Caki2 (cell line): Measurements from ENCODE around the gene AQP12B. TPM values are rescaled to one million over a fixed set of nuclear protein-coding genes. Genes with fewer than 3 reads are reported as not detected.

Experiments used
- DNase-seq: peaks from one replicate; pipeline ENCODE4 v3.0.0-alpha.2; 2015; ENCODE audit warnings: low read depth
- in situ Hi-C: cut with HindIII; loops from 2 replicates; pipeline ENCODE4 v1.10.0; 2016; ENCODE audit warnings: low sequenced_read_pairs, low pct_unique_long_range_greater_than_20kb, mixed read lengths
- total RNA-seq: library from RNA; depleted of rRNA; stranded (reverse); fragments of >200 nt; shearing (Covaris generic); gene quantifications from 2 replicates; pipeline ENCODE4 v1.2.3, GENCODE V29; 2014; ENCODE audit warnings: low replicate concordance

Gene AQP12B
- total RNA-seq, 1 experiment from 2014 or later, result not detected

GRCh38 chr2:240644171-240644651 lies 38.5 kb downstream of the AQP12B start:
- DNase-seq, result no peak
- in situ Hi-C loops, result no loop called here

GRCh38 chr2:240643811-240644150 lies 38.9 kb downstream of the AQP12B start:
- DNase-seq, result no peak
- in situ Hi-C loops, result no loop called here

GRCh38 chr2:240643093-240643810 lies 39.4 kb downstream of the AQP12B start:
- no peak for DNase-seq
- in situ Hi-C loops, result no loop called here

GRCh38 chr2:240642806-240643092 lies 39.9 kb downstream of the AQP12B start:
- DNase-seq, result no peak
- in situ Hi-C loops, result no loop called here

- no peak for DNase-seq
- in situ Hi-C loops, result no loop called here
These were observed 40.5 kb downstream of the AQP12B start for GRCh38 chr2:240642061-240642805.

GRCh38 chr2:240640939-240641338 lies 41.7 kb downstream of the AQP12B start:
- no peak for DNase-seq
- in situ Hi-C loops, result no loop called here

- DNase-seq, result no peak
- in situ Hi-C loops, result no loop called here
These were observed 43.1 kb downstream of the AQP12B start for GRCh38 chr2:240639566-240639965.

GRCh38 chr2:240638512-240639160 lies 44.0 kb downstream of the AQP12B start:
- in situ Hi-C loops, result no loop called here
- DNase-seq, result no peak

GRCh38 chr2:240637901-240638345 lies 44.8 kb downstream of the AQP12B start:
- in situ Hi-C loops, result no loop called here
- DNase-seq, result no peak

GRCh38 chr2:240637116-240637900 lies 45.4 kb downstream of the AQP12B start:
- in situ Hi-C loops, result no loop called here
- DNase-seq, result no peak

GRCh38 chr2:240636563-240637115 lies 46.0 kb downstream of the AQP12B start:
- DNase-seq, result no peak
- in situ Hi-C loops, result no loop called here

- in situ Hi-C loops, result no loop called here
- no peak for DNase-seq
These were observed 46.6 kb downstream of the AQP12B start for GRCh38 chr2:240635998-240636547.

- DNase-seq, result no peak
- in situ Hi-C loops, result no loop called here
These were observed 47.3 kb downstream of the AQP12B start for GRCh38 chr2:240635121-240635997.

GRCh38 chr2:240632306-240632721 lies 50.4 kb downstream of the AQP12B start:
- no peak for DNase-seq
- in situ Hi-C loops, result no loop called here

- in situ Hi-C loops, result no loop called here
These were observed 51.0 kb downstream of the AQP12B start for GRCh38 chr2:240631548-240632305.

GRCh38 chr2:240630771-240631547 lies 51.7 kb downstream of the AQP12B start:
- no peak for DNase-seq
- in situ Hi-C loops, result no loop called here

More at GRCh38 chr2:240631548-240632305, 51.0 kb downstream of the AQP12B start:
- DNase-seq, result no peak
